Measurements from ENCODE around the gene MAPK8IP2.

Gene MAPK8IP2

GRCh38 chr22:50562523-50563412 is 37.8 kb upstream of the MAPK8IP2 start, which contains the start of gene SYCE3:
SYCE3 (minus strand) TSS chr22:50562919; CDS start chr22:50556405, 6,514 bp downstream.
- Histone ChIP-seq H3K36me3 (ENCODE audit: insufficient read depth, insufficient read length, low read length) (peaks cover 3% of the 10 kb centered on the region), H3K4me1 (ENCODE audit: insufficient read depth, insufficient read length) (peaks cover 3% of the 10 kb centered on the region), H3K4me3 (ENCODE audit: insufficient read length, low read depth) (peak within 1 kb of the TSS; percentile 46), H3K9me3 (ENCODE audit: insufficient read depth, low read length) (no peaks in the 10 kb centered on the region), H3K9ac (ENCODE audit: insufficient read length, low read depth) (peak within 1 kb of the TSS; percentile 59), H3K27me3 (ENCODE audit: insufficient read depth, insufficient read length) (peaks cover 23% of the 10 kb centered on the region)
- TF ChIP-seq YY1 (IDR thresholded peaks at IDR 0.05; ENCODE audit: insufficient read depth, insufficient read length), result no peak
- TF ChIP-seq ZNF274 (IDR thresholded peaks at IDR 0.05; ENCODE audit: low read depth, low read length), result no peak
- no peak for TF ChIP-seq SUZ12 (IDR thresholded peaks at IDR 0.05; ENCODE audit: extremely low read depth, insufficient read depth, insufficient read length)
- DNase-seq (ENCODE audit: low read depth, low spot score), result peak; percentile 86

- peaks cover 9% of the 10 kb centered on the region for H3K36me3 ChIP-seq (ENCODE audit: insufficient read depth, insufficient read length, low read length)
- H3K4me3 ChIP-seq (ENCODE audit: insufficient read length, low read depth), result peak overlapping the region; percentile 46
- H3K9me3 ChIP-seq (ENCODE audit: insufficient read depth, low read length), result no peaks in the 10 kb centered on the region
- peaks cover 23% of the 10 kb centered on the region for H3K27me3 ChIP-seq (ENCODE audit: insufficient read depth, insufficient read length)
- peaks cover 3% of the 10 kb centered on the region for H3K4me1 ChIP-seq (ENCODE audit: insufficient read depth, insufficient read length)
- peak overlapping the region; percentile 59 for H3K9ac ChIP-seq (ENCODE audit: insufficient read length, low read depth)
- TF ChIP-seq YY1 (IDR thresholded peaks at IDR 0.05; ENCODE audit: insufficient read depth, insufficient read length), result no peak
- no peak for TF ChIP-seq SUZ12 (IDR thresholded peaks at IDR 0.05; ENCODE audit: extremely low read depth, insufficient read depth, insufficient read length)
- no peak for TF ChIP-seq ZNF274 (IDR thresholded peaks at IDR 0.05; ENCODE audit: low read depth, low read length)
- DNase-seq (ENCODE audit: low read depth, low spot score), result no peak
Observed at GRCh38 chr22:50563413-50564160, 37.0 kb upstream of the MAPK8IP2 start.

- H3K27me3 ChIP-seq (ENCODE audit: insufficient read depth, insufficient read length), result peaks cover 23% of the 10 kb centered on the region
- no peak overlapping the region for H3K4me3 ChIP-seq (ENCODE audit: insufficient read length, low read depth)
- no peak overlapping the region for H3K9ac ChIP-seq (ENCODE audit: insufficient read length, low read depth)
- H3K36me3 ChIP-seq (ENCODE audit: insufficient read depth, insufficient read length, low read length), result peaks cover 16% of the 10 kb centered on the region
- TF ChIP-seq SUZ12 (IDR thresholded peaks at IDR 0.05; ENCODE audit: extremely low read depth, insufficient read depth, insufficient read length) (no peak), ZNF274 (IDR thresholded peaks at IDR 0.05; ENCODE audit: low read depth, low read length) (no peak), YY1 (IDR thresholded peaks at IDR 0.05; ENCODE audit: insufficient read depth, insufficient read length) (no peak)
- H3K9me3 ChIP-seq (ENCODE audit: insufficient read depth, low read length), result no peaks in the 10 kb centered on the region
- H3K4me1 ChIP-seq (ENCODE audit: insufficient read depth, insufficient read length), result peaks cover 3% of the 10 kb centered on the region
- no peak for DNase-seq (ENCODE audit: low read depth, low spot score)
Observed at GRCh38 chr22:50564289-50564688, 36.3 kb upstream of the MAPK8IP2 start.

GRCh38 chr22:50567721-50568252 is 32.8 kb upstream of the MAPK8IP2 start:
- no peaks in the 10 kb centered on the region for H3K4me1 ChIP-seq (ENCODE audit: insufficient read depth, insufficient read length)
- H3K27me3 ChIP-seq (ENCODE audit: insufficient read depth, insufficient read length), result peaks cover 23% of the 10 kb centered on the region
- peaks cover 50% of the 10 kb centered on the region for H3K36me3 ChIP-seq (ENCODE audit: insufficient read depth, insufficient read length, low read length)
- TF ChIP-seq ZNF274 (IDR thresholded peaks at IDR 0.05; ENCODE audit: low read depth, low read length) (no peak), YY1 (IDR thresholded peaks at IDR 0.05; ENCODE audit: insufficient read depth, insufficient read length) (no peak), SUZ12 (IDR thresholded peaks at IDR 0.05; ENCODE audit: extremely low read depth, insufficient read depth, insufficient read length) (no peak)
- no peak overlapping the region for H3K9ac ChIP-seq (ENCODE audit: insufficient read length, low read depth)
- H3K4me3 ChIP-seq (ENCODE audit: insufficient read length, low read depth), result no peak overlapping the region
- DNase-seq (ENCODE audit: low read depth, low spot score), result no peak
- H3K9me3 ChIP-seq (ENCODE audit: insufficient read depth, low read length), result no peaks in the 10 kb centered on the region

GRCh38 chr22:50568626-50569025 is 32.0 kb upstream of the MAPK8IP2 start:
- H3K36me3 ChIP-seq (ENCODE audit: insufficient read depth, insufficient read length, low read length), result peaks cover 59% of the 10 kb centered on the region
- TF ChIP-seq YY1 (IDR thresholded peaks at IDR 0.05; ENCODE audit: insufficient read depth, insufficient read length) (no peak), SUZ12 (IDR thresholded peaks at IDR 0.05; ENCODE audit: extremely low read depth, insufficient read depth, insufficient read length) (no peak), ZNF274 (IDR thresholded peaks at IDR 0.05; ENCODE audit: low read depth, low read length) (no peak)

GRCh38 chr22:50569041-50569459 is 31.5 kb upstream of the MAPK8IP2 start:
- no peaks in the 10 kb centered on the region for H3K4me1 ChIP-seq (ENCODE audit: insufficient read depth, insufficient read length)
- TF ChIP-seq ZNF274 (IDR thresholded peaks at IDR 0.05; ENCODE audit: low read depth, low read length), result no peak
- no peak for TF ChIP-seq SUZ12 (IDR thresholded peaks at IDR 0.05; ENCODE audit: extremely low read depth, insufficient read depth, insufficient read length)
- TF ChIP-seq YY1 (IDR thresholded peaks at IDR 0.05; ENCODE audit: insufficient read depth, insufficient read length), result no peak
- H3K4me3 ChIP-seq (ENCODE audit: insufficient read length, low read depth), result no peak overlapping the region
- H3K36me3 ChIP-seq (ENCODE audit: insufficient read depth, insufficient read length, low read length), result peaks cover 62% of the 10 kb centered on the region
- DNase-seq (ENCODE audit: low read depth, low spot score), result no peak
- peaks cover 12% of the 10 kb centered on the region for H3K27me3 ChIP-seq (ENCODE audit: insufficient read depth, insufficient read length)
- H3K9me3 ChIP-seq (ENCODE audit: insufficient read depth, low read length), result no peaks in the 10 kb centered on the region
- no peak overlapping the region for H3K9ac ChIP-seq (ENCODE audit: insufficient read length, low read depth)

More at GRCh38 chr22:50568626-50569025, 32.0 kb upstream of the MAPK8IP2 start:
- H3K27me3 ChIP-seq (ENCODE audit: insufficient read depth, insufficient read length), result peaks cover 16% of the 10 kb centered on the region
- no peak overlapping the region for H3K9ac ChIP-seq (ENCODE audit: insufficient read length, low read depth)
- H3K9me3 ChIP-seq (ENCODE audit: insufficient read depth, low read length), result no peaks in the 10 kb centered on the region
- H3K4me1 ChIP-seq (ENCODE audit: insufficient read depth, insufficient read length), result no peaks in the 10 kb centered on the region
- no peak overlapping the region for H3K4me3 ChIP-seq (ENCODE audit: insufficient read length, low read depth)
- no peak for DNase-seq (ENCODE audit: low read depth, low spot score)
